Activated naive CD8-positive, alpha-beta T cell treated with anti-CD3 and anti-CD28 coated beads, Interleukin-2, amount 10 ng/mL, durations not matched to agents 7 days and 5 days (primary cell): ENCODE data around the gene GRK5. TPM values are rescaled to one million over a fixed set of nuclear protein-coding genes. Genes with fewer than 3 reads are reported as not detected.

Experiments
- ATAC-seq: fragments of 150-1000 bp; cut with Tn5 transposase; one replicate; pipeline ENCODE4 v1.10.0; 2021; ENCODE audit warnings: low read depth, moderate library complexity
- POLR2A ChIA-PET: fragments of 350-600 bp; sonication (Branson Sonifier 250); formaldehyde crosslinking; loops from one replicate; lab custom pipeline; 2021; ENCODE audit warnings: antibody characterized with exemption; lab: Charles Lee
- DNase-seq: peaks from one replicate; pipeline ENCODE4 v3.0.0; 2021
- H3K27ac Mint-ChIP-seq: one replicate; pipeline ENCODE4 v1.8.0; 2022; ENCODE audit warnings: mild to moderate bottlenecking, mixed read lengths
- H3K27me3 Mint-ChIP-seq: one replicate; pipeline ENCODE4 v1.8.0; 2022; ENCODE audit warnings: mild to moderate bottlenecking, moderate library complexity, mixed read lengths
- H3K36me3 Mint-ChIP-seq: one replicate; pipeline ENCODE4 v1.8.0; 2021; ENCODE audit warnings: mild to moderate bottlenecking, mixed read lengths
- H3K4me1 Mint-ChIP-seq: one replicate; pipeline ENCODE4 v1.8.0; 2021; ENCODE audit warnings: mixed read lengths
- H3K4me3 Mint-ChIP-seq: one replicate; pipeline ENCODE4 v1.8.0; 2022; ENCODE audit warnings: mild to moderate bottlenecking, moderate library complexity, mixed read lengths
- H3K9me3 Mint-ChIP-seq: one replicate; pipeline ENCODE4 v1.8.0; 2021; ENCODE audit warnings: mixed read lengths
- total RNA-seq, 2 experiments: library from RNA; stranded (reverse); gene quantifications; one replicate each; pipeline ENCODE4 v1.2.3, GENCODE V29; 2021

The GRK5 gene
- total RNA-seq, 2 experiments from 2014 or later = 19.6 to 21.8 TPM

DNA sequence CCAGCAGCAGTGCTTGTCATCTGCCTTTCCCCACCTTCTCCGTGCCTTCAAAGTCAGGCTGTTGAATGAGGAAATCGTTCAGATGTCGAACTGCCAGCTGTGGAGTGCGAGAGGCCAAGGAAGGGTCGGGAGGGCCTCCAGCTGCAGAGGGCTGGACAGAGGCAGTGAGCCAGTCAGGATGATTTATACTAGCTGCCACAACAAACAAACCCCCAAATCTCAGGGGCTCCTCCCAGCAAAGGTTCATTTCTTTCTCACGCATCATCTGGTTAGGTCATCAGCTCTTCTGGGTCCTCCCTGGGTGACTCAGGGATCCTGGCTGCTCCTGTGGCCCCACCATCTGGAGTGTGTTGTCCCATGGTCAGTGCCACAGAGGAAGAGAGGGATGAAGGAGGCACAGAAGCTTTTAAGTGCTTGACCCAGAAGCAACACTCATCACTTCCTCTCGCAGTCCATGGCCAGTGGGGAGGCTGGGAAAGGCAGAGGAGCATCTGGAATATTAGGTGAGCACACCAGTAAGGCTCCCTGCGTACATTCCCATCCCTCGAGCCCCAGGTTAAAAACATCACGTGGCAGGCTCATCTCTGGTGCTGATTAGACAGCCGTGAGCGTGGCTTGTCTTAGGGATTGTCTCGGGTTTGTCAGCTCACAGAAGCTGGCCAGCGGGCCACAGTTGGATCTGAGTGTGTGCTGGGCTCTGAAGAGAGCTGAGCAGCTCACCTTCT is 194.5 kb downstream of the GRK5 start:
- no peak for DNase-seq
- Mint-ChIP-seq H3K27me3 (no peaks in the 10 kb centered on the region), H3K4me3 (no peak overlapping the region), H3K36me3 (no peaks in the 10 kb centered on the region), H3K27ac (no peak overlapping the region), H3K4me1 (no peaks in the 10 kb centered on the region), H3K9me3 (no peaks in the 10 kb centered on the region)
- POLR2A ChIA-PET = no interaction called here
- ATAC-seq = no peak

GRCh38 chr10:119403921-119404320 is 196.6 kb downstream of the GRK5 start:
- ATAC-seq = no peak
- H3K4me1 Mint-ChIP-seq = peaks cover 4% of the 10 kb centered on the region
- H3K36me3 Mint-ChIP-seq = no peaks in the 10 kb centered on the region
- H3K27ac Mint-ChIP-seq = no peak overlapping the region
- no peaks in the 10 kb centered on the region for H3K27me3 Mint-ChIP-seq
- DNase-seq = no peak
- H3K4me3 Mint-ChIP-seq = no peak overlapping the region
- POLR2A ChIA-PET = no interaction called here
- H3K9me3 Mint-ChIP-seq = no peaks in the 10 kb centered on the region

DNA sequence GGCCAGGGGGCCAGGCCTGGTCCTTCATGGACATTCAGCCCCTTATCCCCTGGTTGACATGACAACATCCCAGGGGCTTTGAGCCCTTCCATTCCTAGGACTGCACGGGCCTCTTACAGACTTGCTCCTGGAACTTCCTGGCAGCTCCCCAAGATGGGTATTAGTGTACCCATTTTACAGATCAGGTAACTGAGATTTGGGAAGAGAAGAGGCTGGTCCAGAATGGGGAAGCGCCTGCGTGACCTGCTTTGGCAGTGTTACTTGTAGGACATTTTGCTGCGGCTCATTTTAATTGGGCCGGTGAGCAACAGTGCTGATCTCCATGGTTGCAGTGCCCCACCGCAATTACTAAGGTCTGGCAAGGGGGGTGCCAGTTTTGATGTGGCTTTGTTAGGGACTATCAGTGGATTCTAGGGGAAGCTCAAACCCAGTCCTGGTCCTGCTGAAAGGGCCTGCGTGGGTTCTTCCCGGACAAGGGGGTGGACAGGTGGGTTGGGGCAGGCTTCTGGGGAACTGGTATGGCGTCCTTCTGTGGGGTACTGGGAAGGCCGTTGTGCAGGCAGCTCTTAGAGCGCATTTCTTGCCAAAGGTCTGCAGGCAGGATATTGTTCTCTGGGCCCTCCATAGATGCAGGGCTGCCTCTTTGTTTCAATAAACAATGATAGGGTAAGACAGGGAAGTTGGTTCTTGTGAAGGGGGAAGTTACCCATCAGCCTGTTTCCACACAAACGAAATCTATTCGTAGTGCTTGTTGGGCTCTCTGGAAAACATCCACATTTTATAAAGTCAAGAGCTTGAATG is 197.5 kb downstream of the GRK5 start:
- Mint-ChIP-seq H3K9me3 (no peaks in the 10 kb centered on the region), H3K36me3 (no peaks in the 10 kb centered on the region), H3K27me3 (no peaks in the 10 kb centered on the region), H3K4me3 (no peak overlapping the region), H3K27ac (no peak overlapping the region), H3K4me1 (peaks cover 6% of the 10 kb centered on the region)
- no peak for ATAC-seq
- DNase-seq = no peak
- POLR2A ChIA-PET = no interaction called here

- Mint-ChIP-seq H3K27ac (no peak overlapping the region), H3K4me1 (peaks cover 6% of the 10 kb centered on the region)
- POLR2A ChIA-PET = no interaction called here
Observed at GRCh38 chr10:119405520-119405807, 198.1 kb downstream of the GRK5 start.

DNA sequence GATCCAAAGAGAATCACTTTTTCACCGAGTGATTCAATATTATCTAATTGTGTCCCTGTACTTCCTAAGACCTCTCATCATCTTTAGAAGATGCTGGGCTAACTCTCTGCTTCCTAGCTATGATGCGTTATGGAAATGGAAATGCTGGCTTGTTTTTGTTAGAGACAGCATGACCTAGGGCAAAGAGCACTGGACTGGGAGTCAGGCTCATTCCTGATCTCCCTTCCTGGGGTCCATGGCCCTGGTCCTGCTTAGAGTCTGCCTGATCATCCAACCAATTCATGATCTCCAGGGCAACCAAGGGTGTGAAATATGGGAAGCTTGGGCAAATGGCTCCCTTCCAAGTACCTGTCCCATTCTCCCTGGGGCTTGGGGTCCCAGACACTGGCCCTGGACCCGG is 198.8 kb downstream of the GRK5 start:
- no peak overlapping the region for H3K27ac Mint-ChIP-seq
- DNase-seq = no peak
- H3K4me3 Mint-ChIP-seq = no peak overlapping the region
- no peaks in the 10 kb centered on the region for H3K9me3 Mint-ChIP-seq
- ATAC-seq = no peak
- peaks cover 6% of the 10 kb centered on the region for H3K4me1 Mint-ChIP-seq
- no peaks in the 10 kb centered on the region for H3K27me3 Mint-ChIP-seq
- POLR2A ChIA-PET = no interaction called here
- no peaks in the 10 kb centered on the region for H3K36me3 Mint-ChIP-seq

More at GRCh38 chr10:119405520-119405807, 198.1 kb downstream of the GRK5 start:
- no peak for DNase-seq
- Mint-ChIP-seq H3K4me3 (no peak overlapping the region), H3K9me3 (no peaks in the 10 kb centered on the region), H3K27me3 (no peaks in the 10 kb centered on the region), H3K36me3 (no peaks in the 10 kb centered on the region)
- ATAC-seq = no peak

- Mint-ChIP-seq H3K36me3 (no peaks in the 10 kb centered on the region), H3K4me3 (no peak overlapping the region)
- ATAC-seq = no peak
Observed at GRCh38 chr10:119406601-119407253, 199.4 kb downstream of the GRK5 start.

DNA sequence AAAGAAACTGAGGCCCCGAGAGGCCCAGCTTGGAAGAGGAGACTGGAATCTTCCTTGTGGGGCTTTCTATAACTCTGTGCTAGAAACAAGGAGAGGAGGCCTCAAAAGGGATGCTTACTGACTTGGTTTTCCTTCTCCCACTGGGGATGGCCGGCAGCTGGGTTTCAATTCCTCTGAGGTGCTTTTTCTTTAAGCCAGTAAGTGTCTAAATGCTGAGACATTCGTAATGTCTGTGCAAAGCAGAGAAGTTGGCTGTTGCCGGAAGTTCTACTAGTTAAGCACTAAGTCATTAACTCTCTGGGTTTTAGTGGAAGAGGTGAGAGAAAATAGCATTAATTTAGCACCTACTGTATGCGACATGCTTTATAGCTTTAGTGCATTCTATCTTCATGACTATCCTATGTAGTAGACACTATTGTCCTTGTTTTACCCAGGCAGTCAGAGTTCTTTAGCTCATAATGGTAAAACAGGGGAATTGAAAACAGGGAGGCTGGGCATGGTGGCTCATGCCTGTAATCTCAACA is 199.9 kb downstream of the GRK5 start:
- POLR2A ChIA-PET = interaction anchor here (0.7 kb wide), 1 partner anchor 131 kb away, joined by 4 read pairs; no protein-coding TSS in a partner anchor
- H3K4me1 Mint-ChIP-seq = peaks cover 9% of the 10 kb centered on the region
- DNase-seq (no peak), ATAC-seq (no peak)
- H3K4me3 Mint-ChIP-seq = no peak overlapping the region
- H3K27me3 Mint-ChIP-seq = no peaks in the 10 kb centered on the region
- no peak overlapping the region for H3K27ac Mint-ChIP-seq
- no peaks in the 10 kb centered on the region for H3K9me3 Mint-ChIP-seq
- H3K36me3 Mint-ChIP-seq = no peaks in the 10 kb centered on the region

More at GRCh38 chr10:119406601-119407253, 199.4 kb downstream of the GRK5 start:
- H3K27ac Mint-ChIP-seq = no peak overlapping the region
- no peaks in the 10 kb centered on the region for H3K27me3 Mint-ChIP-seq
- peaks cover 9% of the 10 kb centered on the region for H3K4me1 Mint-ChIP-seq
- DNase-seq = no peak
- POLR2A ChIA-PET = no interaction called here
- no peaks in the 10 kb centered on the region for H3K9me3 Mint-ChIP-seq

DNA sequence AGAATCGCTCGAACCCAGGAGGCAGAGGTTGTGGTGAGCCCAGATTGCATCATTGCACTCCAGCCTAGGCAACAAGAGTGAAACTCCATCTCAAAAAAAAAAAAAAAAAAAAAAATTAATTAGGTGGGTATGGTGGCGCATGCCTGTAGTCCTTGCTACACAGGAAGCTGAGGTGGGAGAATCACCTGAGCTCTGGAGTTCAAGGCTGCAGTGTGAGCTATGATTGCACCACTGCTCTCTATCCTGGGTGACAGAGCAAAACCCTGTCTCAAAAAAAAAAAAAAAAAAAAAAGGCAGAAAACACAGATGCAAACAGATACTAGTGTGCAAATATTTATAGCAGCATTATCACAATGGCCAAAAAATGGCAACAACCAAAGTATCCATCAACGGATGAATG is 200.7 kb downstream of the GRK5 start:
- Mint-ChIP-seq H3K4me1 (peaks cover 9% of the 10 kb centered on the region), H3K27ac (no peak overlapping the region), H3K36me3 (no peaks in the 10 kb centered on the region), H3K27me3 (no peaks in the 10 kb centered on the region), H3K9me3 (no peaks in the 10 kb centered on the region), H3K4me3 (no peak overlapping the region)
- POLR2A ChIA-PET = interaction anchor here (0.7 kb wide), 2 partner anchors 31 to 131 kb away, joined by 3 to 4 read pairs; no protein-coding TSS in a partner anchor
- ATAC-seq = no peak
- no peak for DNase-seq

DNA sequence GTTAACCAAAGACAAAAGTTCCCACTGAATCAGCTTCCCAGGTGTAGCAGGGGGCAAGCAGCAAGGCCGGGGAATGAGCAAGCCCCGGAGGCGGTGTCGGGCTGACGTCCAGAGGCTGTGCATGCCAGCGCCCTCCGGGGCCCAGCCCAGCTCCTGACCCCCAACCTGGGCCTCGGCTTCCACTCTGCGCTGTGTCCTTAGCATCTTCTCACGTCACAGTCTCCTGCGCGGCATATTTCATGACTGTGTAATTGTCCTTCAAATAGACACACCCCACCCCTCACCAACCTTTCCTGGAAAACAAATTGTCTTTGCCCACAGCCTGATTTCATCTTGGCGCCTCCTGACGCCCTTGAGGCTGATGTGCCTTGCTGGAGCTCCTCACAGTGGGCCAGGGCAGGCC is 201.6 kb downstream of the GRK5 start:
- peak overlapping the region; percentile 34 for H3K27ac Mint-ChIP-seq
- no peaks in the 10 kb centered on the region for H3K9me3 Mint-ChIP-seq
- no peak for DNase-seq
- no peaks in the 10 kb centered on the region for H3K27me3 Mint-ChIP-seq
- H3K4me1 Mint-ChIP-seq = peaks cover 9% of the 10 kb centered on the region
- H3K36me3 Mint-ChIP-seq = no peaks in the 10 kb centered on the region
- no peak overlapping the region for H3K4me3 Mint-ChIP-seq
- no peak for ATAC-seq
- POLR2A ChIA-PET = no interaction called here

DNA sequence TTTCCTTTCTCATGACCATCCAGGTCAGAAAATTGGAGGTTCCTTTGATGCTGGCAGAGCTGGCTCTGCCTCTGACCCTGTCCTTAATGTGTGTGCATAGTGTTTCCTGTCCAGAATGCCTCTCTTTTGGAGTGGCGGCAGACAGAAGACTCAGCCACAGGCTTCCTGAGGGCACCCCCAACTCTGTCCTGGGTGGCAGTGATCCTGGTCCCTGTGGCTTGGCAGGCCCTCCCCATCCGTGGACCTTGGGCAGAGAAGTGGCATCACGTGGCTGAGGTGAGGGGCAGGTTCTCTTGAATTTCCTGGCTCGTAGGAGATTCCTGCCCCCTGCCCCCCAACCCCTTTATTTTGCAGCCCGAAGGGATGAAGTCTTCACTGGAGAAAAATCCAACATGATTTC is 202.0 kb downstream of the GRK5 start:
- Mint-ChIP-seq H3K4me1 (peaks cover 9% of the 10 kb centered on the region), H3K4me3 (no peak overlapping the region), H3K36me3 (no peaks in the 10 kb centered on the region), H3K27me3 (no peaks in the 10 kb centered on the region), H3K27ac (no peak overlapping the region), H3K9me3 (no peaks in the 10 kb centered on the region)
- POLR2A ChIA-PET = no interaction called here
- DNase-seq = no peak
- ATAC-seq = no peak

DNA sequence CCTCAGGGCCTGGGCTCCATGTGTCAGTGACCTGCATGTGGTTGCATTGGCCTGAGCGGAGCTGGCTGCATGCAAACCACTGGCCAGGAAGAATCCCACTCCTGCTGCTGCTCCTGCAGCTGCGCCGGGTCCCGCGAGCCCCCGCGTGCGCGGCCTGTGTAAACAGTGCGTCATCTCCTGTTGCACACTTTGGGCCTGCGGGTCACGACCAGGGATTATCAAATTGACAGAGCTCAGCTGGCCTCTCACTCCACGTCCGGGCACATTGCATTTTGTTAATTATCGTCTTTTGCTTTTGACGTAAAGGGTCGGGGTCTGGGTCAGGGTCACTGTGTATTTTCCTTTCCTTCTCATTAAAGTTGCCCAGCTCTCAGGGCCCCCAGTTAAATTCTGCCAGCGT is 202.5 kb downstream of the GRK5 start:
- Mint-ChIP-seq H3K36me3 (no peaks in the 10 kb centered on the region), H3K4me3 (no peak overlapping the region), H3K27me3 (no peaks in the 10 kb centered on the region), H3K27ac (no peak overlapping the region), H3K4me1 (peaks cover 9% of the 10 kb centered on the region), H3K9me3 (no peaks in the 10 kb centered on the region)
- no peak for DNase-seq
- POLR2A ChIA-PET = no interaction called here
- no peak for ATAC-seq

DNA sequence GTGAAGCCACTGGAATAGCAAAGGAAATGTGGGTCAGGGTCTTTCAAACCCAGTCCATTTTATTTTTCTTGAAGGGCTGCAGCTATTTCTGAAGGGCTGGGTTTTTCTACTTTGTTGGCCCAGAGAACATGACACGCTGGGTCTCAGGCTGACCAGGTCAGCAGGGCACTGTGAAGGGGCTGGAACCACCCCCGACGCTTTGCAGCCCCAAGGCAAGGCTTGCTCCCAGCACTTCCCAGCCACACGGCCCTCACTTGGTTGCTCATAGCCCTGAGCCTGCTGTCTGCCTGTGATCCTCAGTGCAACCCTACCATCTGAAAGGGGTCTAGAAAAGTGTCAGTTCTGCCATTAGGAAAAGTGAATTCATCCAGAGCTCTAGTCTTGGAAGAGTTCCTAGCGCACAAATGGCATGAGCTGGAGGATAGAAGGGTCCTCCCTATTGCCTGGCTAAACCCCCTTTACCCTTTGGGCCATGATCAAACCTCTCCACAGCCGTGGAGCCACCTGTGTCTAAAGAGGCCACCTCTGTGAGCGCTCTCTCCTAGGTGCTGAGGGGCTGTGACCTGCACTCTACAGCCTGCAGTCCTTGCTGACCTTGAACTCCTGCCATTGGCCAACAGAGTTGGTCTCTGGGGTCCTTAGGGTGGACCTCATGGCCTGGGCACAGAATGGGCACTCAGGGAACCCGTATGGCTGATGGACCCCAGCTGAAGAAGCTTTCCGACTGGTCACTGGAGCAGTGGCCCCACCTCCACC is 203.2 kb downstream of the GRK5 start:
- no peak overlapping the region for H3K4me3 Mint-ChIP-seq
- H3K27me3 Mint-ChIP-seq = no peaks in the 10 kb centered on the region

More for the DNA sequence above, 203.2 kb downstream of the GRK5 start:
- DNase-seq (no peak), ATAC-seq (no peak)
- POLR2A ChIA-PET = no interaction called here
- H3K4me1 Mint-ChIP-seq = peaks cover 9% of the 10 kb centered on the region
- no peak overlapping the region for H3K27ac Mint-ChIP-seq
- H3K9me3 Mint-ChIP-seq = no peaks in the 10 kb centered on the region
- H3K36me3 Mint-ChIP-seq = no peaks in the 10 kb centered on the region
